Rectal smooth muscle tissue (tissue), 1 donor: Measurements from ENCODE around the gene TRIM65.
A peak's percentile ranks its signal among the peaks of the same experiment; 100 is the strongest.

Experiments
- H3K27ac ChIP-seq: one replicate; pipeline ENCODE4 v1.7.0; 2013; ENCODE audit warnings: low read depth, low read length, inconsistent platforms
- H3K27me3 ChIP-seq: one replicate; pipeline ENCODE4 v1.7.0; 2013; ENCODE audit warnings: low read length; ENCODE audit not compliant: control insufficient read depth, insufficient read depth
- H3K36me3 ChIP-seq: one replicate; pipeline ENCODE4 v1.7.0; 2013; ENCODE audit warnings: low read length; ENCODE audit not compliant: control insufficient read depth, insufficient read depth
- H3K4me1 ChIP-seq: one replicate; pipeline ENCODE4 v1.7.0; 2013; ENCODE audit warnings: low read length; ENCODE audit not compliant: control insufficient read depth, insufficient read depth
- H3K4me3 ChIP-seq: one replicate; pipeline ENCODE4 v1.7.0; 2013; ENCODE audit warnings: low read length
- H3K9ac ChIP-seq: one replicate; pipeline ENCODE4 v1.7.0; 2013; ENCODE audit warnings: low read length

Gene TRIM65

DNA sequence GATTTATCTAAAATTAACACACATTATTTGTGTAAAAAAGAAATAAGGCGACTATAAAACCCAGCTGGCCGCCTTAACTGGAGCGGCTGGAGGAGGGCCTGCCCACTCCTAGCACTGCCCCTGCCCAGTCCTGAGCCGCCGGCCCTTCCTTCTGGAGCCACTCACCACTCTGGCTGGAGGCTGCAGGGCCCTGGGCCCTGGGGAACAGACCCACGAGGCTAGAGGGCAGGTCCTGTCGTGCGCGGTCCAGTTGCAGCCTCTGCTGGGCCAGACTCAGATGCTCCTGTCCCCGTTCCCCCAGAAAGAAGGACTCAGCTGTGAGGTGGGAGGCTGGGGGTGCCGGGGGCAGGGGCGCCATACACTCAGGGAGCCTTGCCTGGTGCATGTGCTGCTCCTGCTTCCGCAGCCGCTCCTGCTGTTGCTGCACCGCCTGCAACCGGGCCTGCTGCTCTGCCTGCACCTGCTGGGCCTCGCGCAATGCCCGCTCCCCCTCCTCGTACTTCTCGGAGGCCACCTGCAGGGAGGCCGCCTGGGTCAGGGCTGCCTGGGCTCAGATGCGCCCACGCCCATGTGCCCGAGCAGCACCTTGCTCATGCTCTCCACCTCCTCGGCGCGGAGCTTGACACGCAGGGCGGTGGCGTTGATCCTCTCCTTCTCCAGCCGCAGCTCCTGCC is 16.9 kb upstream of the TRIM65 start:
- Histone ChIP-seq H3K27me3 (no peaks in the 10 kb centered on the region), H3K9ac (no peak overlapping the region), H3K4me1 (no peaks in the 10 kb centered on the region), H3K27ac (no peak overlapping the region), H3K4me3 (no peak overlapping the region), H3K36me3 (peaks cover 3% of the 10 kb centered on the region)

GRCh38 chr17:75910699-75911098 is 13.9 kb upstream of the TRIM65 start:
- H3K27ac ChIP-seq = no peak overlapping the region
- H3K27me3 ChIP-seq = no peaks in the 10 kb centered on the region
- no peak overlapping the region for H3K9ac ChIP-seq

DNA sequence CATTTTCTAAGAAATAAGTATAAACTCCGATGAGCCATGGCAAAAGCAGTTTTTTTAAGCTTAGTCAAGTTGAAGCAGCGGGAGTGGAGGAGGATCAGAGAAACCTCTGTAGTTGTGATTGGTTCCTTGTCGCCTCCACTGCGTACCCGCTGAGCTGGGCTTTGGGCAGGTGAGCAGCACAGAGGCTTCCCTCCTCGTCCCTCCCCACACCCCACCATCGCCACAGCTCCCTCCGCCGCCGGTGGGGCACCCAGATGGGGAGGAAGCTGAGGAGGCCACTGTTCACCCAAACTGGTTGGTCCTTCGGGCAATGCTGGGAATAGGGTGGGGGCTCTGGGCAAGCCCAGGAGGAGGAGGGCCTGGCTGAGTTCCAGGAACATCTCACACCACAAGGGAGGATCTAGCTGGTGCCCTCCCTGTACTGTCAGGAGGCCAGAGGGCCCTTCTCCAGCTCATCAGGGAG is 13.1 kb upstream of the TRIM65 start:
- Histone ChIP-seq H3K36me3 (peaks cover 3% of the 10 kb centered on the region), H3K27me3 (no peaks in the 10 kb centered on the region), H3K9ac (no peak overlapping the region), H3K4me3 (no peak overlapping the region), H3K27ac (no peak overlapping the region), H3K4me1 (no peaks in the 10 kb centered on the region)

More at GRCh38 chr17:75910699-75911098, 13.9 kb upstream of the TRIM65 start:
- no peaks in the 10 kb centered on the region for H3K4me1 ChIP-seq
- H3K4me3 ChIP-seq = no peak overlapping the region
- H3K36me3 ChIP-seq = peaks cover 3% of the 10 kb centered on the region

DNA sequence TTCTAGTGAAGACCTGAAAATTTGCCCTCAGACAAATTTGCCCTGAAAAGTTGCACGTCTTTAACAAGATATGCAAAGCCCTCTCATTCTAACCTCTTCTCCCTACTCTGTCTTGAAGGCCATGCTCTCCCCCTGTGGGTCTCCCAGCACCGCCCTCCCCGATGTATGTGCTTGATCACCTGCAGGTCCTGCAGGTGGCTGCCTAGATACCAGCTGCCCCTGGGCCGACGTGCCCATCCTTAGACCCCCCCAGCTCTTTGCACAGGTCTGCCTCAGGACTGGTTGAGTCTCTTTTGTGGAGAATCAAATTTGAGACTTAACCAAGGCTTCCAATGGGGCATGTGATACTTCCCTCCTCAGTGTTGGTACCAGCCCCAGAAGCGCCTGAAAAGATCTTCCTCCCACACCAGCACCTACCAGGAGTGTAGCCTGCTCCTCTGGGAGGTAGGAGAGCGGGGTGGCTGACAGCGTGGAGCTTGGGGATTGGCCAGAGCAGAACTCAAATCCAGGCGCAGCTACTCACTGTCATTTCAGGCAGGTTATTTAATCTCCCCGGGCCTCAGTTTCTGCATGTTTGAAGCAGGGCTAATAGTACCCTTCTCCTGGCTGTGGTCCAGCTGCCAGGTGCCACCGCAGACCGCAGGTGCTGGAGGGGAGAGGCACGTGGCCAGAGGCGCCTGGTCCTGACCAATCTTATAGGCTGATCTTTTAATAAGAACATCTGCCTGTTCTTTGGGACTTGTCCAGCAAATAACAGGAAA is 12.5 kb upstream of the TRIM65 start:
- no peaks in the 10 kb centered on the region for H3K4me1 ChIP-seq
- H3K9ac ChIP-seq = no peak overlapping the region
- no peak overlapping the region for H3K4me3 ChIP-seq
- H3K27ac ChIP-seq = no peak overlapping the region
- H3K36me3 ChIP-seq = peaks cover 3% of the 10 kb centered on the region
- H3K27me3 ChIP-seq = no peaks in the 10 kb centered on the region

DNA sequence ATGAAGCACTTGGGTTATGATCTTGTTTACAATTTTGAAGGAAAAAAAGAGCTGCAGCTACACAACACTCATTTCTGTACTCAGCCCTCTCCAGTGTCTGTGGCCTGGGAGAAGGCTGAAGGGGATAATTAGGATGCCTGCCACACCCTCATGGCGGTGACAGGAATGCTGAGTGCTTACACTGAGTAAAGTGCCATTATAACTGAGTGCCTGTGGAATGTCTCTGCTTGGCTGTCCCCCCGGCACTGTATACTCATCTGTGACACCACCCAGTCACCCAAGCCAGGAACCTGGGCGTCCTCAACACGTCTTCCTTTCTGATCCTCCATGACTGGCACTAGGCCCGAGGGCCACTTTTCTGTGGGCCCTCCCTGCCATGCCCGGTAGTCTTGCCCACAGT is 11.4 kb upstream of the TRIM65 start:
- no peak overlapping the region for H3K27ac ChIP-seq
- H3K4me1 ChIP-seq = peaks cover 2% of the 10 kb centered on the region
- H3K27me3 ChIP-seq = no peaks in the 10 kb centered on the region
- no peak overlapping the region for H3K9ac ChIP-seq
- H3K4me3 ChIP-seq = no peak overlapping the region
- H3K36me3 ChIP-seq = peaks cover 3% of the 10 kb centered on the region

- Histone ChIP-seq H3K4me3 (no peak overlapping the region), H3K9ac (no peak overlapping the region), H3K27ac (no peak overlapping the region), H3K36me3 (peaks cover 6% of the 10 kb centered on the region), H3K4me1 (peaks cover 2% of the 10 kb centered on the region), H3K27me3 (no peaks in the 10 kb centered on the region)
These were observed 9.6 kb upstream of the TRIM65 start for GRCh38 chr17:75906143-75906884.

DNA sequence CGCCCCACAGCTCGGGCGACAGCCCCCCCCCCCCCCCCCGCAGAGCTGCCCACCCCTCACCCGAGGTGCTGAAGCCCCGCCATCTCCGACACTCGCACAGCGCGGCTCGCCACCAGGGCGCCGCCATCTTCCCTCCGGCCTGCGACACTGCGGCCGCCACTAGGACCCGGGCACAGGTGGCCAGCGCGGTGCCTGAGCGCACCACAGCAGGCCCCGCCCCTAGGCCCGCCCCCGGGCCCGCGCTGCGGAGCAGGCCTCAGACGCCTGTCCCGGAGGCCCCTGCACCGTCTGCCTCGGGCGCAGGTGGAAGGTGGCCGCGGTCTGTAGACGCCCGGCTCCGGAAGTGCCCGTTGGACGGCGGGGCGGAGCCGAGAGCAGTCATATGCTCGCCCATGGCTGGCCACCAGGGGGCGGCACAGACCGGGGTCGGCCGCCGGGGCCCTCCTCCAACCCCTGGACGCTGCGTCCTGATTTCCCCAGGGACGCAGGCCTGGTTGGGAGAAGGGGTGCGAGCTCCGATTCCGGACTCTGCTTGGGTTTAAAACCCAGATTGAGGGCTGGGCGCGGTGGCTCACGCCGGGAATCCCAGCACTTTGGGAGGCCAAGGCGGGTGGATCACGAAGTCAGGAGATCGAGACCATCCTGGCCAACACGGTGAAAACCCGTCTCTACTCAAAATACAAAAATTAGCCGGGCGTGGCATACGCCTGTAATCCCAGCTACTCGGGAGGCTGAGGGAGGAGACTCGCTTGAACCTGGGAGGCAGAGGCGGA is 8.2 kb upstream of the TRIM65 start, which contains the start of gene MRPL38:
Gene MRPL38, minus strand, starts transcription at position 136 of the 773 bp plus-strand sequence. Its CDS starts 9 bp downstream, at position 127.
- peaks cover 17% of the 10 kb centered on the region for H3K36me3 ChIP-seq
- H3K27me3 ChIP-seq = no peaks in the 10 kb centered on the region
- peaks cover 2% of the 10 kb centered on the region for H3K4me1 ChIP-seq
- H3K9ac ChIP-seq = peak within 1 kb of the TSS; percentile 52
- peak within 1 kb of the TSS; percentile 94 for H3K27ac ChIP-seq
- peak within 1 kb of the TSS; percentile 76 for H3K4me3 ChIP-seq

- Histone ChIP-seq H3K27ac (no peak overlapping the region), H3K4me3 (no peak overlapping the region), H3K4me1 (peaks cover 2% of the 10 kb centered on the region), H3K9ac (no peak overlapping the region), H3K36me3 (peaks cover 29% of the 10 kb centered on the region), H3K27me3 (no peaks in the 10 kb centered on the region)
These were observed 5.7 kb upstream of the TRIM65 start for GRCh38 chr17:75902406-75902805.

DNA sequence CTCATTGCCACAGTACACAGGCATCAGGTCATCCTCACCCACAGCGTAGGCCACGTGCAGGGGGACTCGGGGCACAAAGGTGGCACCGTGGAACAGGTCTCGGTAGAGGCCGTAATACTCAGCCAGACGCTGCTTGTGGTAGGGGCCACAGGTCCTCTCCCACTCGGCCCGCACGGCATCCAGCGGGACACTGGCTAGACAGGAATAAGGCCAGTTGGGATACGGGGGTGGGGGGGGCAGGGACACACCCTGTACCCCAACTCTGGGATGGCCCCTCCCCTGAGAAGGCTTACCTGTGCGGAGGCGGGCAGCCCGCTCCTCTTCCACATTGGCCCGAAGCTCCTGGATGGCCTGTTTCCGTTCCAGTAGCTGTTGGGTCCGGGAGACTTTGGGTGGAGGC is 5.0 kb upstream of the TRIM65 start:
- Histone ChIP-seq H3K4me3 (no peak overlapping the region), H3K4me1 (peaks cover 7% of the 10 kb centered on the region), H3K9ac (no peak overlapping the region), H3K27ac (no peak overlapping the region), H3K36me3 (peaks cover 29% of the 10 kb centered on the region), H3K27me3 (no peaks in the 10 kb centered on the region)

- H3K27me3 ChIP-seq = no peaks in the 10 kb centered on the region
- H3K27ac ChIP-seq = no peak overlapping the region
- peaks cover 7% of the 10 kb centered on the region for H3K4me1 ChIP-seq
- no peak overlapping the region for H3K4me3 ChIP-seq
- peaks cover 29% of the 10 kb centered on the region for H3K36me3 ChIP-seq
- H3K9ac ChIP-seq = no peak overlapping the region
These were observed 4.2 kb upstream of the TRIM65 start for GRCh38 chr17:75900691-75901533.

- Histone ChIP-seq H3K4me3 (no peak overlapping the region), H3K27ac (no peak overlapping the region), H3K4me1 (peaks cover 15% of the 10 kb centered on the region), H3K36me3 (peaks cover 29% of the 10 kb centered on the region), H3K27me3 (no peaks in the 10 kb centered on the region), H3K9ac (no peak overlapping the region)
These were observed 3.2 kb upstream of the TRIM65 start for GRCh38 chr17:75899767-75900468.
